Cardiac fibroblast (primary cell): ENCODE data around the gene ISOC2.

Experiments used
- DNase-seq, 2 donors: peaks; one replicate each; pipeline versions ENCODE4 v3.0.0 to v3.0.0-alpha.2; 2010; ENCODE audit warnings: low read depth in 2 of 2
- H3K4me3 ChIP-seq, 2 donors: replicated peaks in 1 of 2; 1 replicate in 1 of 2; 2 replicates in 1 of 2; pipeline ENCODE4 v1.5.1; 2011; ENCODE audit warnings: low read depth in 2 of 2, low read length in 2 of 2, mild to moderate bottlenecking in 2 of 2, moderate library complexity in 1 of 2
- TF ChIP-seq, protein P1 (sequence below): IDR thresholded peaks from one replicate; pipeline ENCODE4 v1.5.1; 2011; ENCODE audit warnings: low read depth, mild to moderate bottlenecking, low read length, inconsistent platforms

ISOC2 gene

DNA sequence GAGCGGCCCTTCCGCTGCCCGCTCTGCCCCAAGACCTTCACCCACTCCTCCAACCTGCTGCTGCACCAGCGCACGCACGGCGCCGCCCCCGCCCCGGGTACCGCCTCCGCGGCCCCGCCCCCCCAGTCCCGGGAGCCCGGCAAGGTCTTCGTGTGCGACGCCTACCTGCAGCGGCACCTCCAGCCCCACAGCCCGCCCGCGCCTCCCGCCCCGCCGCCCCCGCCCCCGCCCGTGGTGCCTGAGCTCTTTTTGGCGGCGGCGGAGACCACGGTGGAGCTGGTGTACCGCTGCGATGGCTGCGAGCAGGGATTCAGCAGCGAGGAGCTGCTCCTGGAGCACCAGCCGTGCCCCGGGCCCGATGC, 20.3 kb upstream of the ISOC2 start:
- H3K4me3 ChIP-seq, result no peak overlapping the region
- no peak for DNase-seq

DNA sequence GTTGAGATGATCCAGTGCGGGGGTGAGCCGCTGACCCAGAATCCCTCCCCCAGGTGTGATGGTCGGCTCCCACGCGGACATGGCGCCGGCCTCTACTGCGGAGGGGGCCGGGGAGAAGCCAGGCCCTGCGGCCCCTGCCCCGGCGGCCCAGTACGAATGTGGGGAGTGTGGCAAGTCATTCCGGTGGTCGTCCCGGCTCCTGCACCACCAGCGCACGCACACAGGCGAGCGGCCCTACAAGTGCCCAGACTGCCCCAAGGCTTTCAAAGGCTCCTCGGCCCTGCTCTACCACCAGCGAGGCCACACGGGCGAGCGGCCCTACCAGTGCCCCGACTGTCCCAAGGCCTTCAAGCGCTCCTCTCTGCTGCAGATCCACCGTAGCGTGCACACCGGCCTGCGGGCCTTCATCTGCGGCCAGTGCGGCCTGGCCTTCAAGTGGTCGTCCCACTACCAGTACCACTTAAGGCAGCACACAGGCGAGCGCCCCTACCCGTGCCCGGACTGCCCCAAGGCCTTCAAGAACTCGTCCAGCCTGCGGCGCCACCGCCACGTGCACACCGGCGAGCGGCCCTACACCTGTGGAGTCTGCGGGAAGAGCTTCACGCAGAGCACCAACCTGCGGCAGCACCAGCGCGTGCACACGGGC, 19.8 kb upstream of the ISOC2 start:
- TF ChIP-seq, protein P1, sequence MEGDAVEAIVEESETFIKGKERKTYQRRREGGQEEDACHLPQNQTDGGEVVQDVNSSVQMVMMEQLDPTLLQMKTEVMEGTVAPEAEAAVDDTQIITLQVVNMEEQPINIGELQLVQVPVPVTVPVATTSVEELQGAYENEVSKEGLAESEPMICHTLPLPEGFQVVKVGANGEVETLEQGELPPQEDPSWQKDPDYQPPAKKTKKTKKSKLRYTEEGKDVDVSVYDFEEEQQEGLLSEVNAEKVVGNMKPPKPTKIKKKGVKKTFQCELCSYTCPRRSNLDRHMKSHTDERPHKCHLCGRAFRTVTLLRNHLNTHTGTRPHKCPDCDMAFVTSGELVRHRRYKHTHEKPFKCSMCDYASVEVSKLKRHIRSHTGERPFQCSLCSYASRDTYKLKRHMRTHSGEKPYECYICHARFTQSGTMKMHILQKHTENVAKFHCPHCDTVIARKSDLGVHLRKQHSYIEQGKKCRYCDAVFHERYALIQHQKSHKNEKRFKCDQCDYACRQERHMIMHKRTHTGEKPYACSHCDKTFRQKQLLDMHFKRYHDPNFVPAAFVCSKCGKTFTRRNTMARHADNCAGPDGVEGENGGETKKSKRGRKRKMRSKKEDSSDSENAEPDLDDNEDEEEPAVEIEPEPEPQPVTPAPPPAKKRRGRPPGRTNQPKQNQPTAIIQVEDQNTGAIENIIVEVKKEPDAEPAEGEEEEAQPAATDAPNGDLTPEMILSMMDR, result no peak
- DNase-seq, result no peak
- no peak overlapping the region for H3K4me3 ChIP-seq

More for the DNA sequence above, 20.3 kb upstream of the ISOC2 start:
- TF ChIP-seq, protein P1, result no peak

DNA sequence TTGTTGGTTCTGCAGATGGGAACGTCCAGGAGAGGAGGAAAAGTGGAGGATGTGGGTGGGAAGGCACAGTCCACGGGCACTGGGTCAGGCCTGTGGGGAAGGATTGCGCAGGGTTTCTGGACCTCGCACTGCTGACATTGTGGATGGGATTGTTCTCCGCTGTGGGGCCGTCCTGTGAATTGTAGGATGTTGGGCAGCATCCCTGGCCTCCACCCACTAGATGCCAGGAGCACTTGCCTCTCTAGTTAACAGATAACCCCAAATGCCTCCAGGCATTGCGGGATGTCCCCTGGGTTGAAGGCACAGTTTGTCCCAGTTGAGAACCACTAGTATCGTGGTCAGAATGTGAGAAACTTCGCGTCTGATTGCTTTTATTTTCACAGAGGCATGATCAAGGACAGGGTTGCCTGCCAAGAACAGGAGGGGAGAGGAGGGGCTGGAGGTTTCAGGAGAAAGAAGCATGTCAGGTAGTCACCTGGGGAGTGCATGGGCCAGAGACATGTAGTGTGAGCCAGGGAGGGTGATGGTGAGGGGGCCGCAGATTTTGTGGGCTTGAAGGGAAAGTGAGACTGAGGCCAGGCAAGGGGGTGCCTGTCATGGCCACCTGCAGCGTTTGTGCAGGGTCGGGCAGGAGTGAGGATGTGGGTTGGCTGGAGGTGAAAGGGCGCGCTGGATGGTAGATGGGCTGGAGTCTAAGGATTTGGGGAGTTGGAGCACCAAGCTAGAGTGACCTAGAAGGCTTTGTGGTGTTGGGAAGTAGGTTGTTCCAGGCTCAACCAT, 18.2 kb upstream of the ISOC2 start:
- TF ChIP-seq, protein P1, result no peak
- no peak for DNase-seq
- no peak overlapping the region for H3K4me3 ChIP-seq

DNA sequence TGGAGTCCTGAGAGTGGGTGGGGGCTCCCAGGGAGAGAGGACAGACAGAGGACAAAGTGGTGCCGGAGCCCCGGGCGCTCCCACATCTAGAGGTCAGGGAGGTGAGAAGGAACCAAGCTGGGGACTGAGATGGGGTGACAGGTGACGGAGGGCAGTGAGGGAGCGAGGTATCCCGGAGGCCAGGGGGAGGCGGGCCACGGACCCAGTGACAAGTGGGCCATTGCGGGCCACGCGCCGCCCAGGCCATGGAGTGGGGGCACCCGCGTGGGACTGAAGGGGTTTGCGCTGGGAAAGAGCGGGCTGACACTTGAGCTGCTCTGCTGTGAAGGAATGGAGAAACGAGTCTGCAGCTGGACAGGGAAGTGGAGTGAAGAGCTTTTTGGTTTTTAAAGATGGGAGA, 17.6 kb upstream of the ISOC2 start:
- TF ChIP-seq, protein P1, result no peak

DNA sequence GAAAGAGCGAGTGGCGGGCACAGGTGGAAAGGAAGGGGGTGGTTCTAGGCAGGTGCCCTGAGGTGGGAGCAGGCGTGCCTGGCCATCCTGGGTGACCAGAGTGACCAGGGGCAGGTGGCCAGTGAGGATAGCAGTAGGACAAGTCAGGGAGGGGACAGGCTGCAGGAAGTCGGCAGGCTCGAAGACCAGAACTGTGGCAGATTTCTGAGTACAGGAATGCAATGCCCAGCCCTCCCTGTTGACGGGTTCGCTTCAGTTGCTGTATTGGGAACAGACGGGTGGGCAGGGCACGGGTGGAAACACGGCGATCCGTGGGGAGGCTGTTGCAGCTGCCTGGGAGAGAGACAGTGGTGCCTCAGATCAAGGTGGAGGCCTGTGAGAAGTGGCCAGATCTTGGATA, 16.9 kb upstream of the ISOC2 start:
- TF ChIP-seq, protein P1, result no peak
- no peak for DNase-seq
- H3K4me3 ChIP-seq, result no peak overlapping the region

More for the DNA sequence above, 17.6 kb upstream of the ISOC2 start:
- no peak for DNase-seq
- H3K4me3 ChIP-seq, result no peak overlapping the region

DNA sequence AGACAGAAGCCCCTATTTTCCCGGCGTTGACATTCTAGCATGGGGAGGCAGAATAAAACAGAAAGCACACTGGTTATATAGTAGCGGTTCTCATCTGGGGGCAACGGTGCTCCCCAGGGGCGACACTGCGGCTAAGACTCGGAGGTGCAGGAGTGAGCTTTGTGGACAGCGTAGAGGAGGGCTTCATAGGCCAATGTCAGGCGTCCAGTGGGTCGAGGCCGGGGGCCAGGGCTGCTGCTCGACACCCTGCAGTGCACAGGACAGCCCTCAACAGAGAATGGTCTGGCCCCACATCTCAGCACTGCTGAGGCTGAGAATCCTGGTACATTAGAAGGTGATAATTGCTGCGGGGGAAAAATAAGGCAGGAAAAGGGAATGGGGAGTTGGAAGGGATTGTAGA, 16.5 kb upstream of the ISOC2 start:
- TF ChIP-seq, protein P1, result no peak
- H3K4me3 ChIP-seq, result peak overlapping the region in 1 of 2 donors; percentile 66
- no peak for DNase-seq
